Nephron (organoid): ENCODE measurements around the gene TEDC1.

Experiments used
- H3K27ac Mint-ChIP-seq, 3 experiments: 2 replicates each; pipeline ENCODE4 v1.8.0; 2020; ENCODE audit warnings: mixed read lengths in 3 of 3, mild to moderate bottlenecking in 2 of 3, moderate library complexity in 1 of 3
- H3K27me3 Mint-ChIP-seq: 2 replicates; pipeline ENCODE4 v1.8.0; 2021; ENCODE audit warnings: low read depth, mild to moderate bottlenecking, moderate library complexity, mixed read lengths
- H3K36me3 Mint-ChIP-seq: 2 replicates; pipeline ENCODE4 v1.8.0; 2020; ENCODE audit warnings: low read depth, mixed read lengths
- H3K4me1 Mint-ChIP-seq: 2 replicates; pipeline ENCODE4 v1.8.0; 2020; ENCODE audit warnings: mixed read lengths
- H3K4me3 Mint-ChIP-seq, 3 experiments: 2 replicates each; pipeline ENCODE4 v1.8.0; 2020; ENCODE audit warnings: mild to moderate bottlenecking in 3 of 3, mixed read lengths in 3 of 3, moderate library complexity in 2 of 3
- H3K9me3 Mint-ChIP-seq: 2 replicates; pipeline ENCODE4 v1.8.0; 2020; ENCODE audit warnings: mixed read lengths
- TF ChIP-seq, protein P1 (sequence below), 3 experiments: fragments of 200-600 bp; sonication (generic); IDR thresholded peaks; one replicate each; pipeline ENCODE4 v1.5.0; 2021; ENCODE audit warnings: antibody characterized with exemption in 3 of 3; ENCODE audit not compliant: unreplicated experiment in 3 of 3

Gene TEDC1

DNA sequence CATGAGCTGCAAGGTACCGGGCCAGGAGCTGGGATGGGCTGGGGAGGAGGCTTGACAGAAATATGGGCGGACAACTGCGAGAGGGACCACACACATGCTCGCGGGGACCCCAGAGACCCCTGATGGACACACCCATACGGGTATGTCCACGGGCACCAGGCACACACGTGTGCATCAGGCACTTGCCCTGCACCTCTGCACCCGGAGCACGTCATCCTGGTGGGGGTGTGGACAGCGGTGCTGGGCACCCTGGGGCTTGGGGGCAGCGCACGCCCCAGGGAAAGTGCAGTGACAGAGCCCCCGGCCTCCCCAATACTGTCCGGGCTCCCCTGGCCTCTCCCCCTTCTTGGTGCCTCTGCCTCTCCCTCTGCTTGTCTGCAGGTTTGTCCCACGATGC lies 6.1 kb upstream of the TEDC1 start:
- Mint-ChIP-seq H3K9me3 (no peaks in the 10 kb centered on the region), H3K27ac (peak overlapping the region in 1 of 3 experiments; percentile 51), H3K36me3 (no peaks in the 10 kb centered on the region), H3K4me3 (no peak overlapping the region), H3K27me3 (peaks cover 65% of the 10 kb centered on the region), H3K4me1 (peaks cover 30% of the 10 kb centered on the region)
- TF ChIP-seq, protein P1, sequence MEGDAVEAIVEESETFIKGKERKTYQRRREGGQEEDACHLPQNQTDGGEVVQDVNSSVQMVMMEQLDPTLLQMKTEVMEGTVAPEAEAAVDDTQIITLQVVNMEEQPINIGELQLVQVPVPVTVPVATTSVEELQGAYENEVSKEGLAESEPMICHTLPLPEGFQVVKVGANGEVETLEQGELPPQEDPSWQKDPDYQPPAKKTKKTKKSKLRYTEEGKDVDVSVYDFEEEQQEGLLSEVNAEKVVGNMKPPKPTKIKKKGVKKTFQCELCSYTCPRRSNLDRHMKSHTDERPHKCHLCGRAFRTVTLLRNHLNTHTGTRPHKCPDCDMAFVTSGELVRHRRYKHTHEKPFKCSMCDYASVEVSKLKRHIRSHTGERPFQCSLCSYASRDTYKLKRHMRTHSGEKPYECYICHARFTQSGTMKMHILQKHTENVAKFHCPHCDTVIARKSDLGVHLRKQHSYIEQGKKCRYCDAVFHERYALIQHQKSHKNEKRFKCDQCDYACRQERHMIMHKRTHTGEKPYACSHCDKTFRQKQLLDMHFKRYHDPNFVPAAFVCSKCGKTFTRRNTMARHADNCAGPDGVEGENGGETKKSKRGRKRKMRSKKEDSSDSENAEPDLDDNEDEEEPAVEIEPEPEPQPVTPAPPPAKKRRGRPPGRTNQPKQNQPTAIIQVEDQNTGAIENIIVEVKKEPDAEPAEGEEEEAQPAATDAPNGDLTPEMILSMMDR (IDR thresholded peaks at IDR 0.05; ENCODE audit: unreplicated experiment in 3 of 3) = no peak

DNA sequence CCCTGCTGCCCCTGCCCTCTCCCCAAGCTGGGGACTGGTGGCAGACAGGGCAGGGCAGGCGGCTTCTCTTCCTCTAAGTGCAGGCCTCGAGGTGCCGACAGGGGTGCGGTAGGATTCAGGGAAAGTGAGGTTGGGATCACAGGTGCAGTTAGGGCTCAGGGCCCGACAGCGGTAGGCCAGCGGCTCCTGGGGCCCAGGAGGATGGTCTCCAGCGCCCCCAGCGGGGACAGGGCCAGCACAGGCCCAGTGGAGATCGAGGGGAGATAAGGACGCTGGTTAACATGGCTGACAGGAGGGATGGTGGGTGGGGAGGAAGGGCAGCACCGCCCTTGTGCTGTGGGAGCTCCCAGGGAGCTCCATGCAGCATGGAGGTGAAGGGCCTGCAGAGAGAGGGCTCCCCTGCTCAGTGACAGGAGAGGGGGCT lies 5.3 kb upstream of the TEDC1 start:
- Mint-ChIP-seq H3K27me3 (peaks cover 57% of the 10 kb centered on the region), H3K4me1 (peaks cover 27% of the 10 kb centered on the region), H3K36me3 (no peaks in the 10 kb centered on the region), H3K27ac (no peak overlapping the region), H3K9me3 (no peaks in the 10 kb centered on the region), H3K4me3 (peak overlapping the region; percentile 41 to 60 (median 49))
- TF ChIP-seq, protein P1 (IDR thresholded peaks at IDR 0.05; ENCODE audit: unreplicated experiment in 3 of 3) = peak; percentile 45 to 57 (median 50)

DNA sequence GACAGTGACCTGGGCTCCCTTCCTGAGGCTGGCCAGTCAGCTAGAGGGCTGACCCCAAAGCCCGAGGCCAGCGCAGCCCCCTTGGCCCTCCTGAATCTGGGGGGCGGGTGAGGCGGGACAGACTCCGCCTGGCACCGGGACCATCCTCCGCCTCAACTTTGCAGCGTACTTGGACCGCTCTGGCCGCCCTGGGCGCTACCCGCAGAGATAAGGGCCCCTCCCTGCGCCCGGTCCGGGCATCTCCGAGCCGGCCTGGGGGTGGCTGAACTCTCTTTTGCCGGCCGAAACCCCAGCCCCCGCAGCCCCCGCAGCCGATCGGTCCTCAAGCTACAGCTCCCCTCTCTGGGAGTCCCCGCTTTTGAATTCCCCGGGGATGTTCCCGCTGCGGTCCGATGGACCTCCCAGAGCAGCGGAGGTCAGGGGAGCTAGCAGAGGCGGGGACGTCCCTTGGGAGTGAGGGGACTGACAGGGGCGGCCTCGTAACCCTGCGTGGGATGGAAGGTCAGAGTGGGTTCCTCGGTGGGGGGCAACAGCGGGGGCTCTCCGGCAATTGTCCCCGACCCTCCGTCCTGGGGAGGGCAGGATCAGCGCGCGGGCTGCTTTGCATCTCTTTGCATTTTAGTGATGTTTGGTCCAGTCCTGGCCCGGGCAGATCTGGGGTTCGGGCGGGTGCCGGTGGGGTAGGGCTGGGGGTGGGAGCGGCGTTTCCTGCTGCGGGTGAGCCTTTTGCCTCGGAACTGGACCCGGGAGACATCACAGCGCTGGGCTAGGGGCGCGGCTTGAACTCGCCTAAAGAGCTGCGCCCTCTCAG lies 4.7 kb upstream of the TEDC1 start, which contains the start of gene CRIP1:
Gene CRIP1, plus strand, starts transcription at position 724 of the 811 bp plus-strand sequence. CDS start 374 bp downstream, outside the sequence.
- TF ChIP-seq, protein P1 (IDR thresholded peaks at IDR 0.05; ENCODE audit: unreplicated experiment in 3 of 3) = no peak
- Mint-ChIP-seq H3K36me3 (no peaks in the 10 kb centered on the region), H3K4me1 (peaks cover 22% of the 10 kb centered on the region), H3K9me3 (no peaks in the 10 kb centered on the region), H3K27ac (no peak within 1 kb of the TSS), H3K4me3 (peak within 1 kb of the TSS; percentile 37 to 69 (median 65)), H3K27me3 (peaks cover 51% of the 10 kb centered on the region)

DNA sequence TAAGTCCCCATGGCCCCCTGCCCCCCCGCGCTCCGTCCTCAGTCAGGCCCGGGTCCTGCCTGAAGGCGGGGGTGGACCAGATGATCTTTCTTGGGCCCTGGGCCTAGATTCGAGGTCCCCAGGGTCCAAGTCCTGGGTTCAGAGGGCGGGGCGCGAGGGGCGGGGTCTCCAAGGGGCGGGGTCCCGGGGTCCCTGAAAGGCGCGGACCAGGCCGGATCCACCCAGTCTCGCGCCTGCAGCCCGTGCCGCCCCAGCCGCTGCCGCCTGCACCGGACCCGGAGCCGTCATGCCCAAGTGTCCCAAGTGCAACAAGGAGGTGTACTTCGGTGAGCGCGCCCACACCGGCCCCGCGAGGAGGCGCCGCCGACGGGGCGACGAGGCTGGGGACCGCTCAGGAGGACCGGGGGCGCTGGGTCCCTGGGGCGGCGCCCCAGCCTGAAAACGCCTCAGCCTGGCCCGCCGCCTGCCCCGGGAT lies 4.0 kb upstream of the TEDC1 start:
- TF ChIP-seq, protein P1 (IDR thresholded peaks at IDR 0.05; ENCODE audit: unreplicated experiment in 3 of 3) = no peak
- no peak overlapping the region for H3K27ac Mint-ChIP-seq
- no peaks in the 10 kb centered on the region for H3K9me3 Mint-ChIP-seq
- H3K27me3 Mint-ChIP-seq = peaks cover 51% of the 10 kb centered on the region
- peak overlapping the region; percentile 32 to 59 (median 53) for H3K4me3 Mint-ChIP-seq
- no peaks in the 10 kb centered on the region for H3K36me3 Mint-ChIP-seq
- peaks cover 18% of the 10 kb centered on the region for H3K4me1 Mint-ChIP-seq

DNA sequence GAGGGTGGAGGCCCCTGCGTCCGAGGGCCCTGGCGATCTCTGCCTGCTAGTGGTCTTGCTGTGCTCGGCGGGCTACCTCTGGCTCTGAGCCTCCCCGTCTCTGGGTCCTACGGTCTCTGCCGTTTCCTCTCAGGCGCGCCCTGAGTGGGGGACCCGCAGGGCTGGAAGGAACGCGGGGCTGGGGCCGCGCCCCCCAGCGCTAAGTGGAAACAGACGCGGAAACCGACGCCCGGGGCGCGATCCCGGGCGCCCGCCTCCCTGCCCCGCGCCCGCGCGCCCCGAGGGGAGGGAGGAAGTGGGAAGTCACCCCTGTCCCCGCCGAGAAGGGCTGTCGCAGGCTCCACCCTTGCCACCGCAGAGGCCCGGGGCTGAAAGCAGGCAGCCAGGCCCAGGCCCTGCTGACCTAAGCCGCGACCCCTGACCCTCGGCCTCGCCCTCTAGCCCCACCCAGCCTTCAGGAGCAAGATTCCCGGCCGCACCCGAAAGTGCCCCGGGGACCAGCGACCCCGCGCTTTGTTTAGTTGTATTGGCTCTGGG lies 3.5 kb upstream of the TEDC1 start:
- H3K4me1 Mint-ChIP-seq = peaks cover 13% of the 10 kb centered on the region
- H3K4me3 Mint-ChIP-seq = peak overlapping the region; percentile 31 to 69 (median 65)
- H3K27me3 Mint-ChIP-seq = peaks cover 46% of the 10 kb centered on the region
- H3K36me3 Mint-ChIP-seq = no peaks in the 10 kb centered on the region
- TF ChIP-seq, protein P1 (IDR thresholded peaks at IDR 0.05; ENCODE audit: unreplicated experiment in 3 of 3) = no peak
- no peaks in the 10 kb centered on the region for H3K9me3 Mint-ChIP-seq
- H3K27ac Mint-ChIP-seq = no peak overlapping the region
